HCT116 (cell line): ENCODE measurements around the gene TOX2.

Source experiments
- CTCF ChIP-seq, 3 experiments: fragments of 200-600 bp in 1 of 3; sonication (generic) in 1 of 3; IDR thresholded peaks in 2 of 3; conservative IDR thresholded peaks in 1 of 3; 2 replicates each; pipeline ENCODE4 v1.5.1; 2012 to 2017; ENCODE audit warnings: low read depth in 2 of 3, low read length in 2 of 3, antibody characterized with exemption in 1 of 3, borderline replicate concordance in 1 of 3, control low read depth in 1 of 3, mild to moderate bottlenecking in 1 of 3, mixed read lengths in 1 of 3, mixed run types in 1 of 3, moderate library complexity in 1 of 3; ENCODE audit not compliant: insufficient read depth in 1 of 3
- EGR1 ChIP-seq: IDR thresholded peaks from 2 replicates; pipeline ENCODE4 v1.6.1; 2012; ENCODE audit warnings: low read depth
- EZH2 ChIP-seq: fragments of 200-600 bp; sonication (generic); IDR thresholded peaks from 2 replicates; pipeline ENCODE4 v1.6.1; 2017; ENCODE audit warnings: antibody characterized with exemption, mixed run types
- FOSL1 ChIP-seq: IDR thresholded peaks from 2 replicates; pipeline ENCODE4 v1.6.1; 2012; ENCODE audit warnings: low read depth
- JUND ChIP-seq: IDR thresholded peaks from 2 replicates; pipeline ENCODE4 v1.6.1; 2012
- POLR2A ChIP-seq: IDR thresholded peaks from 2 replicates; pipeline ENCODE4 v1.7.0; 2011; ENCODE audit warnings: borderline replicate concordance; ENCODE audit not compliant: insufficient read depth, insufficient read length; ENCODE audit errors: extremely low read depth
- POLR2AphosphoS5 ChIP-seq: IDR thresholded peaks from 2 replicates; pipeline ENCODE4 v1.6.1; 2011; ENCODE audit warnings: mild to moderate bottlenecking, low read depth, low read length, moderate library complexity
- RAD21 ChIP-seq: IDR thresholded peaks from 2 replicates; pipeline ENCODE4 v1.6.1; 2012; ENCODE audit warnings: low read depth, mild to moderate bottlenecking
- REST ChIP-seq: IDR thresholded peaks from 2 replicates; pipeline ENCODE4 v1.6.1; 2012; ENCODE audit warnings: low read depth
- SIN3A ChIP-seq: IDR thresholded peaks from 2 replicates; pipeline ENCODE4 v1.6.1; 2012; ENCODE audit warnings: low read depth
- SRF ChIP-seq: IDR thresholded peaks from 2 replicates; pipeline ENCODE4 v1.6.1; 2012; ENCODE audit warnings: low read depth
- YY1 ChIP-seq: IDR thresholded peaks from 2 replicates; pipeline ENCODE4 v1.6.1; 2011; ENCODE audit warnings: low read length, low read depth, moderate library complexity, mild to moderate bottlenecking; ENCODE audit not compliant: insufficient replicate concordance; ENCODE audit errors: extremely low read depth
- ZFX ChIP-seq: fragments of 450-650 bp; IDR thresholded peaks from 2 replicates; pipeline ENCODE4 v1.6.1; 2017

DNA sequence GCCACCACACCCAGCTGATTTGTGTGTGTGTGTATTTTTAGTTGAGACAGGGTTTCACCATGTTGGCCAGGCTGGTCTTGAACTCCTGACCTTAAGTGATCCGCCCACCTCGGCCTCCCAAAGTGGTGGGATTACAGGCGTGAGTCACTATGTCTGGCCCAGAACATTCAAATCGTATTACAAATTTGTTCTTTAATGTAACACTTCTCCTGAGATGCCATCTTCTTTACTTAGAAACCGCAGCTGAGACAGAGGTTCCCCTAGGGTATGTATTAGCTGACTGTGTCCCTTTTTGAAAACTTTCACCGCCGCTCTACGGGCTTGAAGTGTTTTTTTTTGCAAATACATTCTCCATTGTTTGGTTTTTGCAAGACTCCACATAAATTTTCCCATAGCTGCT lies 62.6 kb downstream of the TOX2 start:
- TF ChIP-seq EZH2 = no peak
- no peak for TF ChIP-seq POLR2A
- TF ChIP-seq FOSL1 = no peak
- no peak; the same call in 1 of the 2 replicates for TF ChIP-seq EGR1
- TF ChIP-seq SIN3A = no peak
- no peak for TF ChIP-seq POLR2AphosphoS5
- no peak for TF ChIP-seq CTCF (IDR thresholded peaks at IDR 0.05 in 2 of 3, conservative IDR thresholded peaks at IDR 0.05 in 1 of 3; ENCODE audit: borderline replicate concordance in 1 of 3, insufficient read depth in 1 of 3, low read depth in 2 of 3, low read length in 2 of 3)
- TF ChIP-seq ZFX = no peak
- no peak for TF ChIP-seq JUND
- TF ChIP-seq YY1 = no peak
- no peak for TF ChIP-seq SRF
- TF ChIP-seq RAD21 = no peak
- no peak for TF ChIP-seq REST
